HG02759 (cell line): ENCODE measurements around the gene VCX3B.
"Not testable (repeated sequence)": the region's sequence is repeated elsewhere in the genome, so short reads cannot be mapped to it uniquely, and the experiment has no call there.

ENCODE experiments used
- ATAC-seq: cut with Tn5 transposase; IDR thresholded peaks from one replicate; pipeline ENCODE4 v1.9.1; 2021; ENCODE audit warnings: mild to moderate bottlenecking, moderate library complexity; ENCODE audit not compliant: unreplicated experiment

VCX3B gene

DNA sequence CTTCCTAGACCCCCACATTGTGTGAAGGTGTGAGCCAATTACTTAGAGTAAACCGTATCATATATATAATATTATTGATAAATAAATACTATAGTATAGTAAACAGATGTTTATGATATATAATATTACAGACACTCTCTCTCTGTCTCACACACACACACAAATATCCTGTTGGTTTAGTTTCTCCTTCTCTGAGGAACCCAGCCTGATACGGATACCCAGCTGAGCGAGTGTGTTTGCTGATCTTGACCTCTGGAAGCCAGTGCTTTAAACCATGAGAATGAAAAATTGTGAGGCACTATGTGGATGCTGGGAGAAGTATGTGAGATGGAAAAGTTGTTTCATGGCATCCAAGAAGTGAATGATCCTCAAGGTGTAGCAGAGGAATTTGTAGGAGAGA is at the start of gene VCX3B:
TSS of gene VCX3B (plus strand) at position 301 of the 400 bp plus-strand sequence. CDS start 621 bp downstream, outside the sequence.
- not testable (repeated sequence) for ATAC-seq

DNA sequence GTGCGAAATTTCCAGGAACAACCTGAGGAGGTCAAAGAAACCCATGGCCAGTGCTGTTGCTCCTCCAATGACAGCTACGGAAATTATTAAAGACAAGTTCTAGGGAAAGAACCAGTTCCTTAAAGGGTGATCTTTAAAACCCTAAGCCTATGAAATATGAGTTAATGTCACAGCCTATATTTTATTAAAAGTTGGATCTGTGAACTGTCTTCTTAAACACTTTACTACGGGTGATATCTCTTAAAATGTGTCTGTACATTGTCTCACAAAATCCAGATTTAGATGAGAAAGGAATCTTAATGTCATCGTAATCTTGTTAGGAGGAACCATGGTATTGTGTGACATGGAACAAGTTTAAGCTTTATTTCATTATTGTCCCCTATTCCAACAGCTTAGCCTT is 46.3 kb upstream of the VCX3B start:
- no peak for ATAC-seq

DNA sequence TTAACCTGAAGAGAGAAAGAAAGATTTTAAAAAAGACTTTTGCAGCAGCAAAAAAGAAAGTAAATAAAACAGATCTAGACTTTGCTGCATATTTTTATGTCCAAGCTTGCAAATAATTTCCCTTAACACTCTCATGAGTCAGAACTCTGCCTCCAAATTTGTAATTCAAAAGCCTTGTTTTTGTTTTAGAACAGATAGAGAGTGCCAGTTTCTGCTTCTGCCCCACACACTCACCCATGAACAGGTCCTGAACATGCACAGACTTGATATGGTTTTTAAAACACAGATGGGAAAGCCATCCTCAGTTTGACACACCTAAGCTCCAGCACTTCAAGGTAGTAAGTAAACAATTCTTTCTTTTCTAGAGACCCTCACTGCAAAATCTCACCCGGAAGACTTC is 39.7 kb upstream of the VCX3B start:
- ATAC-seq, result no peak

DNA sequence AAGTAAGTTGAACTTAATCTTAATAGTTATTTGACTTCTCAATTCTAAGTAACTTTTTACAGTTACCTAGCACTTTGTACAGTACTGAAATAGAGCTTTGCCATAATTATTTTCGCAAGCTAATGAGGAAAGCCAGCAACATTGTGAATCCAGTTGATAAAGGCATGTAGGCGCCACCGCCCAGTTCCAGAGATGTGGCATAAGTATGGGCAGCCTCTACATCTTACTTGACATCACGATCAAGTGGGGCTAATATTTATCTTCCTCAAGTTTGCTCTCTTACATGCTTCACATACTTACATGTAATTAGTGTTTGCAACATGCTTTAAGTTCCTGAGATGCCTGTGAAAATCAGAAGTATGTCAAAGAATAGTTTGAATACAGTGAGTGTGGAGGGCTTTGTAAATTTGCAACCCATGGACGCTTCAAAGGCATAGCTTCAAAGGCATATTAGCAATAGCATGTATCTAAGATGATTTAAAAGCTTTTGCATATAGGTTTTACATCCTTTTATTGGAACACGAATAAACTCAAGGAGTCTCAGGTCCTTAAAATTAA is 34.9 kb upstream of the VCX3B start:
- ATAC-seq, result no peak

DNA sequence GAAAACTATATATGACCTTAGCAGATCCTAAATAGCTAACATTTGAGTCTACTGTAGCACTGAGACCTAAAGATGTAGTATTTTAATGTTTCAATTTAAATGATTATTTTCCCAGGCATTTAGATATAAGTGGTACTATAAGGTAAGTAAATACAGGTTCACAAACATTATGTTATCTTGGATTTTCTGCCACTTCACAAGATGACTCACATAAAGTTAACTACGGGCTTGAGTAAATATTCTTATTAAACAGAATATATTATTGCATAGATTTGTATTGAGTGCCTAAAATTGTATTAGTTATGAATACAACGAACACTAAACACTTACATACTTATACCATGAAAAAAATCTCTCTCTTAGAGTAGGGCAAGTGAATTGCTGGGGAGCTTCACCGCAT is 34.2 kb upstream of the VCX3B start:
- ATAC-seq, result no peak

DNA sequence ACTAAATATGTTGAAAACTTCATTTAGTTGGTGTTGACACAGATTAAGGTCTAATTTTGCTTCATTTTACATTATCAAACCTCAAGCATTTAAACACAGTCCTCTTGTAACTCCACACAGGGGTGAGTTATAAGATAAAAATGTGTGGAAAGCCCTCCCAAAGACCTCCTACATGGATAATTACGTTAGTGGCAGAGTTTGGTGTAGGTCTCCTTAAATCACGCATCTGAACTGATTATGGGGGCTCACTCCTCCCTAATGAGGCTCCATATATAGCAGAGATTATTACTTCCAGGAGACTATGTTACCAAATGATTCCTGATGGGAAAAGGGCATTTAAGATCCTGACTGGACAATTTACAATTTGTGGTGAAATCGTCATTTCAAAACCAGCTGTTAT is 32.2 kb upstream of the VCX3B start:
- no peak for ATAC-seq

DNA sequence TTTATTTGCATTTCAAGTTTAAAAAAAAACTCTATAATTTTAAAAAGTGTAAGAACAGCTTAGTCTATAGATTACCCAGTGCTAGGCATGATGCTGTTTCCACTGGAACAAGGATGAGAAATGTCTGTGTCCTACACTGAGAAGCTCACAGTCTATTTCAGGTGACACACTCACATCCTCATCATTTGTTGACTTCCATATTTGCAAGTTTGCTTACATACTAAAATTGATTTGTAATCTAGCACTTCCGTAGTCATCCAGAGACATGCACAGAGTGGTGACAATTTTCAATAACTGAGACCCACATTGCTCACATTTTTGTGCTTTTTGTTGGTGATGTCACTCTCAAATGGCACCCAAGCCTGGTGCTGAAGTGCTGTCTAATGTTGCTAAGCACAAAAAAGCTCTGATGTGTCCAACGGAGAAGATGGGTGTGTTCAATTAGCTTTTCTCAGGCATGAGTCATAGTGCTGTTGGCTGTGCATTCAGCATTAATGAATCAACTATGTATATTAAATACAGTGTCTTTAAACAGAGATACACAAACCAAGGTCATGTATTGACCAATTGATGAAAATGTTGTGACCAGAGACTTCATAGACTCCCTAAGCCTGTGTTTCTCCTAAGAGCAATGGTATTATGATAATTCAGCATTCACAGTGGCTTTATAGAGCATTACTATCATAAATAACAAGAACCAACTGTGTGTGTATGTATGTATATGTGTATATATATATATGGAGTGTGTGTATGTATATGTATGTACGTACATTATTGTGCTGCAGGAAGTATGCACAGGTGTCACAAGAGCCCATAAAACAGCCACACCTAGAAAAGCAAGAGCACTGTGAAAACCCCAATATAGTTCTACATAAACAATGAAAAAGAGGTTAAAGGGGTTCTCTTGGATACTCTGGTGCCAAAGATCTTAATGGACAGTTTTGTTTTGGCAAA is 31.2 kb upstream of the VCX3B start:
- no peak for ATAC-seq

DNA sequence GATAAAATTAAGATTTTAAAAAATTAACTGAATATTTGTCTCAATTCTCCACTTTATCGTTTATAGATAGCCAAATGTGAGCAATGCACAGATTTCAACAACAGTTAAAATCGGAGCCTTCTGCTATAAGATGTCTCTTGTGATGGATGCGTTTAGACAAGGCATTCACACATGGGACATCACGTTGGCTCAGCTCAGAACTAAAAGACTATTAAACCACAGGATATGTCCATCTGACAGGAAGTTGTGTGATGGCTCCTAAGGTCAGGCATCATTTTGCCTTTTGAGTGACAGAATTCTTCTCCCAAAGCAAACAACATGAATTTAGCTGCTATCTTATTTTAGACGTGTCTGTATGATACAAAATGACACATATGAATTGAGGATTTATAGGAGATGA is 17.3 kb upstream of the VCX3B start:
- ATAC-seq, result no peak

DNA sequence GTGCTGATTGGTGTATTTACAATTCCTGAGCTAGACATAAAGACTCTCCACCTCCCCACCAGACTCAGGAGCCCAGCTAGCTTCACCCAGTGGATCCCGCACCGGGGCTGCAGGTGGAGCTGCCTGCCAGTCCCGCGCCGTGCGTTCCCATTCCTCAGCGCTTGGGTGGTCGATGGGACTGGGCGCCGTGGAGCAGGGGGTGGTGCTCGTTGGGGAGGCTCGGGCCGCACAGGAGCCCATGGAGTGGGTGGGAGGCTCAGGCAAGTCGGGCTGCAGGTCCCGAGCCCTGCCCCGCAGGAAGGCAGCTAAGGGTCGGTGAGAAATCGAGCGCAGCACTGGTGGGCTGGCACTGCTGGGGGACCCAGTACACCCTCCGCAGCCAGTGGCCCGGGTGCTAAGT is 12.3 kb upstream of the VCX3B start:
- ATAC-seq, result not testable (repeated sequence)

DNA sequence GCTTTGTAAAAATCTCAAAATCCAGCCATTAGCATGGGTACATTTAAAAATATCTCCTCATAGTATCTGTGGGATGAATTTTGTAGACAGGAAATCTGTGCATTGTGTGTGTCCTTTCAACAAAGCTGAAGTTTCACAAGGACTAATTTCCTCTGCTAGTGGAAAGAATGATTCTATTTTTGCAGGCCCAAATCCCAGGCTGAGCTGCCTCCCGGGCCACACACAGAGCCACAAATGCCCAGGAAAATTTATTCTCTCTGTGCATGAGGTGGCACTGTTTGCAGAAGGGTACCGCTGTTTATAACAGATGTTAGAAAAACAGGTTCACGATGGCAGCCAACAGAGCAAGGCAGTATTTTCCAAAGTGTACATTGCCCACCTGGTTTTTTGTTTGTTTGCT is 11.0 kb upstream of the VCX3B start:
- ATAC-seq, result no peak

DNA sequence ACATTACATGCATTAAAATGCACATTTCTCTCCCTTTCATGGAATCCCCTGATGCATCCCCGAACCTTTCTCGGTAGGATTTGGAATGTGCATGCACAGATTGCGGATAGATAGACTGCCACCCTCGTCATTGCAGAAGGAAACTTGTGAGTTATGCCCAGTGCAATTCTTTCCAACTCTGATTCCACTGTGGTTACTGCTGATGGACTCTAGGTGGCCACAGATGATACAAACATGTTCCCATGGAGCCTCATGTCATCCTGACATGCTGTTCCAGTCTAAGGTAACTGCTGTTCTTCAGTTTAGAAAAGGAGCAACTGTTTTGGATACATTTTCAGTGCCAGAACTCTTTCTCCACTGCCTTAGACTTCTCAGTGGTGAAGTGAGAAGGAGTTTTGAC is 9.1 kb upstream of the VCX3B start:
- ATAC-seq, result no peak

DNA sequence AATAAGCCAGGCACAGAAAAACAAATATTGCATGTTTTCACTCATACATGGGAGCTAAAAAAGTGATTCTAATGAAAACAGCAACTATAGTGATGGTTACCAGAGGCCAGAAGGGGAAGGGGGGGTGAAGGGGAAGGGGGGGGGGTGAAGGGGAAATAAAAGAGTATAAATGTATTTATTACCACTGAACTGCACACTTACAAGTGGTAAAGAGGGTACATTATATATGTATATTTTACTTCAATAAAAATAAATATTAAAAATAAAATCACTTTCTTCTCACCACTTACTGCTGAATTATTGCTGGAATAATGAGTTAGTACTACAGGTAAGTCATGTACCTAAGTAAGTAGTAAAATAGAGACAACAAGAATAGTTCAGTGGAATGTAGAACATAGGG is 2.1 kb upstream of the VCX3B start:
- no peak for ATAC-seq

DNA sequence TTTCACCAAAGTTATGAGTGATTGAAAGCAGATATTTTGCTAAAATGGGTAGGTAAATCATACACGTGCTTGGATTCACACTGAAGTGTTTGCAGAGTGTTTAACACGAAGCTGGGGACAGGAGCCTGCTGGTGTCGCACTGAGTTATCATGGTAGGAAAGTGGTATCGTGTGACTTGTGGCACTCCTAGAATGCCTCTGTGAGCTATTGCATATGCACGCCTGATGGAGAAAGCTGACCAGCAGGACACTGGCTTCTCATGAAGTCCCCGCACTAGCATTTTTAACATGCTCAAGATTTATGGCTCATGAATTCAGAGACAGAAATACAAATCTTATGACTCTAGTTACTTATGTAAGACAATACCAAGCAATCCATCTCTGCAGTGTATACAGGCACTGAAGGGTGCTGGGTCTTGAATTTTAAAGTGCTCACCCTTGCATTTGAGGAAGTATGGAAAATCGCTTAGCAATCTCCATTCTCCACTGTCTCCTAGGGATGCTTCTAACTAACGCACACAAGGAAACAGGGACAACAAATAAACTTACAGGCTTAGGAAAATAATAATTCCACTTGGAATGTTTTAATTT is 19.8 kb downstream of the VCX3B start:
- no peak for ATAC-seq

DNA sequence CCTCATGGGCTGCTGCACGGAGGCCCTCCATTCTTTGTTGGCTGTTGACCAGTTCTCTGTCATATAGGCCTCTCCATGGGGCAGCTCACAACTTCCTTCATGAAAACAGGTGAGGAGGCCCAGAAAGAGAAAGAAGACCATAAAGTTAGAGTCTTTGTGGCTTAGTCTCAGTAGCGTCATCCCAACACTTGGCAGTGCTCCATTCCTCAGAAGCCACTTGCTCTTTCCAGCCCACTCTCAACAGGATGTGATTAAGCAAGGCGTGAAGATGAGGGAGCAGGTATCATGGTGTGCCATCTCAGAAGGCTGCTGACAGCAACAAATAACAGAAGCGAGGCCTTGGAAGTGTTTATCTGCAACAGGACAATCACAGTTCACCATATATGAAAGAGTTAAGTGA is 30.4 kb downstream of the VCX3B start:
- ATAC-seq, result not testable (repeated sequence)

DNA sequence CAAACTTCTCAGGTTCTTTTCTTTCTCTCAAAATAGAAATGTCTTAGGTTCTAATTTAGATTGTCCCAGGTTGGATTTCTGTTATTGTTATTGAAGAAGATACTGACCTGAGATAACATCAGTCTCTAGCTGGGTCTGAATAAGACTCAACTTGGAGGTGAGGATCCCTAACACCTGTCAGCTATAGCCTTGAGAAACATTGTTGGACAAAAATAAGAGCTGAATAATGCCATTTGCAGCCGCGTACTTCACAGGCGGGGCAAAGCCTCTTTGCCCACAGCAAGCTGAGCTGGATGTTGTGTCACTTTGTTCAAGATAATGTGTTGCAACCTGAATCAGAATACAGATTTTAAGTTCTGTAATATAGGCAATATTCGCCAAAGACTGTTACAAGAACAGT is 35.6 kb downstream of the VCX3B start:
- no peak for ATAC-seq

DNA sequence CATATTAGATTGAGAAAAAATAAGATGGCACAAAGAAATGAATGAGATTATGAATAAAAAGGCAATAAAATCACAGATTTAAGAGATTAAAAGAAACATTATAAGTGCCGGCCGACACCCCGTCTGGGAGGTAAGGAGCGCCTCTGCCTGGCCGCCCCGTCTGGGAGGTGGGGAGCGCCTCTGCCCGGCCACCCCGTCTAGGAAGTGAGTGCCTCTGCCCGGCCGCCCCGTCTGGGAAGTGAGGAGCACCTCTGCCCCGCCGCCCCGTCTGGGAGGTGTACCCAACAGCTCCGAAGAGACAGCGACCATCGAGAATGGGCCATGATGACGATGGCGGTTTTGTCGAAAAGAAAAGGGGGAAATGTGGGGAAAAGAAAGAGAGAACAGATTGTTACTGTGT is 37.5 kb downstream of the VCX3B start:
- not testable (repeated sequence) for ATAC-seq

DNA sequence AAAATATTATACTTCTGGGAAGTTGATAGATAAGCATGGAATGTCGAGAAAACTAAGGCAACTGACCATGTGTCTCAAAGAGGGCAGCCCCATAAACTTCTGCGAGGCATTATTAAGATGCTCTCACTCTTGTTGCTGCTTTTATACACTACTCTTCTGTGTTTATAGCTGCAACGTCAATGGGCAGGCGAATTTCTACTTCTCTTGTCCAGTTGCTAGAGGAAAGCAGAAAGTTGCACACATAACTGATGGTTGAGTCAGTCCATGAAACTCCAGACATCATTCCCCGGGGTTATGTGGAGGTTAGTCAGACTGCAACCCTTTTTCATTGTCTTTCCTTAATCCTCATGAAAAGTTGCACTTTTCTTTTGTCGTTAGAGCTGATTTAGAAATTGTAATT is 39.8 kb downstream of the VCX3B start:
- ATAC-seq, result no peak
